Astrocyte of the hippocampus (primary cell): Measurements from ENCODE around the gene GRIP1.

ENCODE experiments used
- DNase-seq: peaks from one replicate; pipeline ENCODE4 v3.0.0; 2011; ENCODE audit warnings: low read depth, low spot score

GRIP1 gene

DNA sequence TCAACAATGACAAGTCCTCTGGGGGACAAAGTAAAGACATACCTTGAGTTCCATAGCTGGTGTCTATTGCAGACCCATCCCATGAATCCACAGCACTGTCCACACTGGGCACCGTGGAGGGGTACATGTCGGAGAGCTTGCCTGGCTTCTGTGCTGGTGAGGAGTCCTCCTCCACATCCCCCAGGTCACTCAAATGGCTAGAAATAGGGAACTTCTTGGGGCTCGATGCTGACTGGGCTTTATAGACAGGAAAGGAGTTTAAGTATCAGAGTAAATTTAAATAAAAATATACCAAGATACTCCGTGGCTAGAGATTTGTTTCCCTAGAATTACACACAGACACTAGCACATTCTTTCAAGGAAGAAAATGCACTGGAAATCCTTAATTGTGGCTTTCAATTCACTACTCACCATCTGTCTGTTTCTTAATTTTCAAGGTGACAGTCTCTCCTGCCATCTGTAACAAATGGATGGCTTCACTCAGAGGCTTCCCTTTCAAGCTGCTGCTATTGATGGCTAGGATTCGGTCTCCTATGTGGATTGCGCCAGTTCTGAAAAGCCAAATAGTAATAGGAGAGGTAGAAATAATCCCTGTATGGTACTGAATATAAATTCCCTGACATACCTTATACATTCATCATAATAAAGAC, 286.5 kb downstream of the GRIP1 start:
- no peak for DNase-seq

GRCh38 chr12:66388517-66388916, 290.4 kb downstream of the GRIP1 start:
- DNase-seq, result no peak

GRCh38 chr12:66387117-66387516, 291.8 kb downstream of the GRIP1 start:
- no peak for DNase-seq

- DNase-seq, result no peak
Observed at GRCh38 chr12:66380769-66381535, 297.9 kb downstream of the GRIP1 start.

GRCh38 chr12:66379616-66380015, 299.3 kb downstream of the GRIP1 start:
- no peak for DNase-seq

GRCh38 chr12:66375560-66375959, 303.3 kb downstream of the GRIP1 start:
- DNase-seq, result no peak

DNA sequence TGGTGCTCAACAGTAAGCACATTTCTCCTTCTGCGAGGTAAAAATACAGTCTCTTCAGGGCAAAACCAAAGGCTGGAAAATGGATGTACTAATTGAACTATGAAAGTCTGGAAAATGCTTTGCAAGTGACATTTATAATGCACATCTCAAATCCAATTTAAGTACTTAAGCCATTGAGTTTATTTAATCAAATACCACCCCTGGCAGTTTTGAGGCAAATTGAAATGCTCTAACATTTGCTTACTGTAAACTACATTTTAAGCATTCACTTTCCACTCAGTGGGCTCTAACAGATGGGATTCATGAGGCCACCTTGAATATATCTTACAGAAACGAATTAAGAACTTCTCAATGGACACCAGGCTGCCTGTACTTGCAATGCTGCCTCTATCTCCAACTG, 306.9 kb downstream of the GRIP1 start:
- DNase-seq, result no peak

DNA sequence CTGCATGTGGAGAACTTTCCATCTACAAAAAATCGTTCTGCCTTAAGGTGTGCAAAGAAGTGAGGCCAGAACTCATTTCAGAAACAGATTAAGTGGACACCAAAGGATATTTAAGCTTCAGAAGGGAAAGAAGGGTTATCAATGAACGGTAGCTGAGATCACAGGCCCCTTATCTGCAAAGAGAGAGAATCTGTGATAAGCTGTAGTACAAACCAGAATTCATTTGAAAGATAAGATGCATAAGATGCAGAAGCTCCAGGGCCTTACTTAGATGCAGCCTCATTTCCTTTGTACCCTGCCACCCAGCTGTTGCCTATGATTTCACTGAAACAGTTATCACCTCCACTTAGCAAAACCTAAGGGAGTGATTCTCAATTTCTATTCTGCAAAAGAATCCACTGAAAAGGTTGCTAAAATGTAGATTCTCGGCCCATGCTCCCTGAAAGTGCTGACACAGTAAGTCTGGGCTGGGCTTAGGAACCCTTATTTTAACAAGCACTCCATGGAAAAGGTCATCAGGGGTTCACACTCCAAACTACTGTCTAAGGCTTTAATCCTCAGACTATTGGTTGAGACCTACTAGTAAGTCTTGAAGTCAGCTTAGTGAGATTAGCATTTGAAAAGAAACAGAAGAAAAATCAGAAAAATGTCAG, 311.7 kb downstream of the GRIP1 start:
- DNase-seq, result no peak

- DNase-seq, result no peak
Observed at GRCh38 chr12:66365718-66366490, 313.0 kb downstream of the GRIP1 start.

DNA sequence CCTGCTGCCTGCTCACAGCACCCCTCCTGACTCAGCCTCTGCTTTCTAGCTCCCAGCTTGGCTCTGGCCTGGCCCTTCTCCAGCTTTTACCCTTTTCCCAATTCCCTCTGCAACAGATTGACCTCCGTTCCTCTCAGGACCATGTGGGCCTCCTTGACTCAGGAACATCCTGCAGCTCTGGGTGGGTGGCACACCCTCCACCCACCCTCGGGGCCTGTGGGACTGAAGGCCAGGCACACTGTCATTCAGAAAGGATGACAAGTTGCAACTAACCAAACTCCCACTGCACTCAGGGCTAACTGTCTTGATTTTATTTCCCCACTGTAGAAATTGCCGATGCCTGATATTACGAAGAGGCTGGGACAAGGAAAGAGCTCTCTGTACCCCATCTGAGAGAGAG, 317.2 kb downstream of the GRIP1 start:
- no peak for DNase-seq

GRCh38 chr12:66359300-66359699, 319.6 kb downstream of the GRIP1 start:
- DNase-seq, result peak; percentile 11

DNA sequence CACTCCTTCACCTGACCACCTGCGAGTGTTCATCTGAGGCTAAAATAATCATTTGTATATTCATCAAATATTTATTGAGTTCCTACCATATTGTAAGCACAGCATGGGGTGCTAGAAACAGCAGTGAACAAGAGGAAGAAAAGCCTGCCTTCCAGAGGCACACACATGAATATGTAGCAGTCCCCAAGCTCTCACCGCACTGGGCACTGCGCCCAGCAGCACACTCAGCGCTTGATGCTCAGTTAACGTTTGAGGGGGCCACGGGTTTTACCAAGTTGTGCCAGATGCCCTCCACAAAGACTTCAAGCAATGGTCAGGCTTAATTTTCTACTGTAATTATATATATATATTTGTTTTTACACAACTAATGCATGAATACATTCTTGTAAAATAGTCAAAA, 324.6 kb downstream of the GRIP1 start:
- peak; percentile 95 for DNase-seq

GRCh38 chr12:66352899-66353298, 326.0 kb downstream of the GRIP1 start:
- DNase-seq, result no peak

DNA sequence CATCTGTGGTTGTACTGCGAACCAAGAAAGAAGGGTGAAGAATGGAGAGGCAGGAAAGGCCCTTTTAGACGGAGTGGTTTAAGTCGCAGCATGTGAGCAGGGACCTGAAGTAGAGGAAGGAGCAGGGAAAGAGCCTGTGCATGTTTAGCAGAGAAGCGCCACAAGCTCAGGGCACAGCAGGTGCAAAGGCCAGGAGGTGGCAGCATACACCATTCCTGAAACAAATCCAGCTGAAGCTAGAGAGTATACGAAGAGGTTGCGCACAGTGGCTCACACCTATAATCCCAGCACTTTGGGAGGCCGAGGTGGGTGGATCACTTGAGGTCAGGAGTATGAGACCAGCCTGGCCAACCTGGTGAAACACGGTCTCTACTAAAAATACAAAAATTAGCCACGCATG, 326.7 kb downstream of the GRIP1 start:
- DNase-seq, result peak; percentile 40

- no peak for DNase-seq
Observed at GRCh38 chr12:66351301-66351700, 327.6 kb downstream of the GRIP1 start.

DNA sequence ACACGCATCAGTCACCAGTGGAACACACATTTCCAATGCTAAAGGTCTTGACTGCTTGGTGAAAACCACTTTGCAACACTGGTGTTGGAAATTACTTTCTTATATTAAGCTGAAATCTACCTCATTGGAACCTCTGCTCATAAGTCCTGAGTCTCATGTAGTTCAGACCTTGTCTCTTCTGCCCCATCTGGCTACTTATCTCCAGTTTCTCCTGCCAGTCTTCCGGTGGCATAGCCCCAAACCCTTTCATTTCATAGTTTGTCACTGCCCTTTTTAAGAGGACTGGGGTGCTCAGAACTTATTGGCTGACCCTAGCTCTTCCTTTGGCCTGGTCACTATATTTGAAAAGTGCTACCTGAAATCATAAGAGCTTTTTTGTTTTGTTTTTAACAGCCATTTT, 332.9 kb downstream of the GRIP1 start:
- DNase-seq, result no peak

- DNase-seq, result no peak
Observed at GRCh38 chr12:66345212-66345611, 333.7 kb downstream of the GRIP1 start.

DNA sequence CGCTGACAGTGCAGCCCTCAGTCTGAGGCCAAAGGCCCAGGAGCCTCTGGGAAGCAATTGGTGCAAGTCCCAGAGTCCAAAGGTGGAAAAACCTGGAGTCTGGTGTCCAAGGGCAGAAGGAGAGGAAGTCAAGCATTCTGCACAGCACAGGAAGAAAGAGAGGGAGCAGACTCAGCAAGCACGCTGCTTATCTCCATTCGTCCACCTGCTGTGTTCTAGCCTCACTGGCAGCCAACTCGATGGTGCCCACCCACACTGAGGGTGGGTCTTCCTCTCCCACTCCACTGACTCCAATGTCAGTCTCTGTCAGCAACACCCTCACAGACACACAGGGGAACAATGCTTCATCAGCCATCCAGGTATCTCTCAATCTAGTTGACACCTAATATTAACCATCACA, 337.8 kb downstream of the GRIP1 start:
- no peak for DNase-seq

DNA sequence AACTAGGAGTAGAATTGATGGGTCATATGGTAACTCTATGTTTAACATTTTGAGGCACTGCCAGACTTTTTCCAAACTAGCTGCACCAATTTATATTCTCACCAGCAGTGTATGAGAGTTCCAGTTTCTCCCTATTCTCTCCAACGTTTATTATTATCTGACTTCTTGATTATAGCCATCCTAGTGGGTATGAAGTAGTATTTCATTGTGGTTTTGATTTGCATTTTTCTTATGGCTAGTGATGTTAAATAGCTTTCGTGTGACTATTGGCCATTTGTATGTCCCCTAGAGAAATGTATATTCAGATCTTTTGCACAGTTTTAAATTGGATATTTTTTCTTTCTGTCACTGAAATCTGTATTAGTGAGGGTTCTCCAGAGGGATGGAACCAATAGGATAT, 338.7 kb downstream of the GRIP1 start:
- no peak for DNase-seq

GRCh38 chr12:66337381-66338010, 341.4 kb downstream of the GRIP1 start:
- DNase-seq, result no peak

DNA sequence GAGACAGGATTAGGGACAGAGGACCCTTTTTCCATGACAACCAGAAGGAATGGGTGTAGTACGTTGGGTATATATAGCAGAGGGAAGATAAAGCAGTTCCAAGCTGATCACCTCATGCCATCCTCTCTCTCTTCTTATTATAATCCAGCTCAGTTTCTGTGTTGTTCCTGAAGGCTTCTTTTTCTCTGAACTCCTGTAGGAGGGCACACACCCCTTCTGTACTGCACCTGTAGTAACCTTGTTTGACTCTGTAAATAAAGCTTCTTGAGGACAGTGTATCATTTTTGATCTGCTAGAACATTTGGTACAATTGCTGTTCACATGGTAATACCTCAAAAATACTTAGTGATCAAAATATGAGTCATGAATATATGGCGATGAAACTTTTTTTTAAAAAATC, 343.1 kb downstream of the GRIP1 start:
- DNase-seq, result no peak

DNA sequence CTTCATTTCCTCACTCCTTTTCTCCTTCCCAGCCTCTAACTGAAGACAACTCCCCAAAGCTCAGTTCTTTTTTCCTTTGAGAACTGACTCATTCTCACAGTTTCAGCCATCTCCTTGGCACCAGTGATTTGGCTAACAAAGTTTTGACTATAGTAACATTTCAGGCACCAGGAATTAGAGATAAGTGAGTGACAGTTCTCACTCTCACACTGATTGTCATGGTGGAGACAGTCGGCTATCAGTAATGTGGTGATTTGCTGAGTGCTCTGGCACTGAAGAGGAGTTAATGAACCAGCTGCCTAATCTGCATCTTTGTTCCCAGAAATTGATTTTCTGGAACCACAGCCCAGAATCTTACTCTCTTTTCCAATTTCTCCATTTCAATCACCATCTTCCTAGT, 347.1 kb downstream of the GRIP1 start:
- DNase-seq, result peak; percentile 12
